HG02884 (cell line): ENCODE results near the gene GPR65.
"Not testable (repeated sequence)": the region's sequence is repeated elsewhere in the genome, so short reads cannot be mapped to it uniquely, and the experiment has no call there.

Source experiments
- ATAC-seq: cut with Tn5 transposase; IDR thresholded peaks from one replicate; pipeline ENCODE4 v1.9.1; 2021; ENCODE audit warnings: mild to moderate bottlenecking, moderate library complexity; ENCODE audit not compliant: unreplicated experiment

Gene GPR65

DNA sequence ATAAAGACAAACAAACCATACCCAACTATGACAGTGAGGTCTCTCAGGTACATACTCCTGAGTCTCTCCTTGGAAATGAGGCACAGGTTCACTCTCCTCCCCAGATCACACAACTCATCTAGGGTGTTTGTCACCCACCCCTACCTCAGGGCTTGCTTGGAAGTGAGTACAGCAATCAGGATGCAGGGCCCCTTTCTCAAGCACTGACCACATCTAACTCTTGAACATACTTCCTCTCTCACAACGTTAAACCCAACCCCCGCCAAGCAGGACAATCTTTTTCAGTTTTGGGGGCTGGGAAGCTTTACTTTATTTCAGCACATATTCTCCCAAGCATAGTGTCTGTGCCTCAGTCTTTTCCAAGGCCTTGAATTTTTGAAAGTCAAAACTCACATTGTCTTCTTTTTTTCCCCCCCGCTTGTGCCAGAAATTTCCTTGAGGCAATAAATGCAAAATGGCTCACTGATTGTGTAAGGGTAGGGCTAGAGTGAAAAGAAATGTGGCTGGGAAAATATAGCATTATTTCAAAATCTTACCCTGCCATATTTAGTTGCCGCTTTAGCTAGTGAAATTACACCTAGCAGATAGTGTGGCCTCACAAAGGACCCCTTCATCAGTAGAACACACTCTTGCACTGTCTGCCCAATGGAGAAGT is 2.4 kb upstream of the GPR65 start:
- no peak for ATAC-seq

DNA sequence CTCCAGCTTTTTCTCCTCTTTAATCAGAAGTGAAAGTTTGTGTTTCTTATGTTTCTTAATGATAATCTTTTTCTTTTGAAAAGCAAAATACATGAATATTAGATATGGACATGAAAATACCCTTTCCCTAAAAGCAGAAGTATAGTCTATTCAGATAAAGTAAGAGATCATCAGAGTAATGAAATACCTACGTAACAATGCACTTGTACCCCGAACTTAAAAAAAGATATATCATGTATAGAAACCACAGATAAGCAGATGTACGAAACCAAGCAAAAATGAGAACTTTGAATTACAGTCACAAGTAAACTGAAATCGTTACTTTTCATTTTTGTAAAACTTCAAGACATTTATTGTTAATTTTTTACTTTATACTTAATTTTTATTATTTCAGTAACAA is 1.5 kb upstream of the GPR65 start:
- no peak for ATAC-seq

- no peak for ATAC-seq
These were observed 364 bp upstream of the GPR65 start for GRCh38 chr14:88004506-88005036.

- peak; percentile 93 for ATAC-seq
These were observed 1.3 kb downstream of the GPR65 start for GRCh38 chr14:88005978-88006851.

DNA sequence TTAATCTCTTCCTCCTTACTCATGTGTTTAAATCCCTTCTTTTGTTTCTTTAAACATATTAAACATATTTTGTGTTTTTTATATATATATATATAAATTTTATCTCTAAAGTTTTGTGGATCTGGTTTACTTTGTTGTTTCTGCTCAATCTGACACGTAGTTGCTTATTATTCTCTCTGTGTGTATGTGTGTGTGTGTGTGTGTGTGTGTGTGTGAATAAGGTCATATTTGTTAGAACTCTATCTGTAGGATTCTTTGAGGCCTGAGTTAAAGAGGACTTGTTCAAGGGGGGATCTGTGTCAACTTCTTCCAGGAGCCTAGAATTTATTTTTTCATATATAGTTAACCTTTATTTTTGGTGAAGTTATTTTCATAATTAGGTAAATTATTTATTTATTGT is 2.7 kb downstream of the GPR65 start:
- ATAC-seq: no peak

DNA sequence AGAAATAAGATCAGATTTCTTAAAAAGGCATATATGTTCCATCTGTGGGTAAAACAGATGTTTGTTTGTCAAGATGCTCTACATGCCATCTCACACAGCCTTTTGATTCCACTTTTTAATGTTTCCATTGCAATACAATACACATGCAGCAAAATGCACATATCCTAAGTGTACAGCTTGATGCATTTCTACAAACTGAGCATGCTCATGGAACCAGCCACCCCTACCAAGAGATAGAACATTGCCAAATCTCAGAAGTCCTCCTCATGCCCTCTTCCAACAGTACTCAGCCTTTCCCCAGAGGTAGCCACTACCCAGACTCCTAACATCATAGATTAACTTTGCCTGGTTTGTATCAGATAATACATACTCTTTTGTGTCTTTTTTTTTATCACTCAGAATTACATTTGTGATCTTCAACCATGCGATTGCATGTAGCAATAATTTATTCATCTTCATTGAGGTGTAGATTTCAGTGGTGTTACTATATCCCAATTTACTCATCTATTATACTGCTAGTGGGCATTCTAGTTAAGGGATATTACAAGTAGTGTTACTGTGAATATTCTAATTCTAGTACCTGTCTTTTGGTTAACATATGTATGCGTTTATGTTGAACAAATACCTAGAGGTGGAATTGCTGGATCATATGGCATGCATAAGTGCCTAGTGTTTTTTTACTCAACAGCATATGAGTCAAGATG is 3.3 kb downstream of the GPR65 start:
- ATAC-seq: no peak

GRCh38 chr14:88009486-88009885 is 4.6 kb downstream of the GPR65 start:
- no peak for ATAC-seq

GRCh38 chr14:88010331-88010730 is 5.4 kb downstream of the GPR65 start:
- ATAC-seq: no peak

DNA sequence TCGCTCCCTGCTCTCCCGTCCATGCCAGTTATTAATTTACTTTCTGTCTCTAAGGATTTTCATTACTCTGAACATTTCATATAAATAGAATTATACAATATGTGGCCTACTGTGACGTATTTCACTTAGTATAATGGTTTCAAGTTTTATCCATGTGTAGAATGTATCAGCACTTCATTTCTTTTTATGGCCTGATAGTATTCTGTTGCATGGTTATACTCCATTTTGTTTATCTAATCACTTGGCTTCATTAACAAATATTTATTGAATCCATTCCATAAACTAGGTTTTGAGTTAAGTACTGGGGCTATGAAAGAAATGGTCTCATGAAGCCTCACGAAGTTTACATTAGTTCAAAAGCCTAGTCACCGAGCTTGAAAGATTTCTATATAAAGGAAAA is 7.6 kb downstream of the GPR65 start:
- no peak for ATAC-seq

- ATAC-seq: peak; percentile 97
These were observed 8.9 kb downstream of the GPR65 start for GRCh38 chr14:88013750-88014349.

- no peak for ATAC-seq
These were observed 11.8 kb downstream of the GPR65 start for GRCh38 chr14:88016768-88017167.

GRCh38 chr14:88017535-88017934 is 12.6 kb downstream of the GPR65 start:
- ATAC-seq: no peak

GRCh38 chr14:88023658-88024187 is 18.8 kb downstream of the GPR65 start:
- ATAC-seq: no peak

- not testable (repeated sequence) for ATAC-seq
These were observed 19.5 kb downstream of the GPR65 start for GRCh38 chr14:88024252-88025086.

DNA sequence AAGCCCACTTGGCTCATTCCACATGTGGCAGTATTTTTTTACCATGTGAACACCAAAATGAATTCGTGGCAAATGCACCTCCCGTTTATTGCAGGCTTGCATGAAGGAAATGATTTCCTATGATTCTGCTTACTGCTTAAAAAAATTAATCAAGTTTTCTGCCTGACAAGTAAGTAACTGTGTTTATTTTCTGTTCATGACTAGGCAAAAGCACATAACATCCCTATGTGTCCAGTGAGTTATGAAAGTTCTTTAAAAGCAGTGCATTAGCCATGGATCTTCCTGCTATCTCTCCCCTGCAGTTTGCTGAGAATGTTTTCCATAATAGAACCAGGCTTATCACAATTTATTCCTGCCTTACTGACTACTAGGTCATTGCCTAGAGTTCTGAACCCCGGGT is 20.4 kb downstream of the GPR65 start:
- ATAC-seq: no peak

GRCh38 chr14:88026890-88027289 is 22.0 kb downstream of the GPR65 start:
- no peak for ATAC-seq

GRCh38 chr14:88029500-88029899 is 24.6 kb downstream of the GPR65 start:
- ATAC-seq: no peak

GRCh38 chr14:88030079-88030478 is 25.1 kb downstream of the GPR65 start:
- ATAC-seq: no peak

DNA sequence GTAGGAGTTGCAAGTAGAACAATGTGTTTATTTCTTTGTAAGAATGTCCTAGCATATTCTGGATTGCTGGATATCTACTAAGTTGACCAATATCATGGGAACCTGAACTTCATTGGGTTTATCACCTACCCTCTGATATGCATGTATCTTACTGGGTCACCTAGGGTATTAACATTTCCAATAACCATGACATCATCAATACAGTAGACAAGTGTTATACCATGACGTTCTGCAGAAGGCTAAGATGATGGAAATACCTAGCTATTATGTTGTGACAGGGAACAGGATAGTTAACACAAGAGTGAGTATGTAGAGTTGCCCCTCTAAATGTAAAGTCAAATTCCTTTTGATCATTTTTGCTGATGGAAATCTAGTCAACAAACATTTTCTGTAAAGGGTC is 26.0 kb downstream of the GPR65 start:
- ATAC-seq: no peak

- ATAC-seq: no peak
These were observed 27.4 kb downstream of the GPR65 start for GRCh38 chr14:88032373-88032772.
